Limb (tissue), 2 donors: ENCODE measurements around the gene MACROD2.

ENCODE experiments used
- DNase-seq, 2 donors: peaks; one replicate each; pipeline ENCODE4 v3.0.0-alpha.2; 2016; ENCODE audit errors: extremely low spot score in 2 of 2

The MACROD2 gene

DNA sequence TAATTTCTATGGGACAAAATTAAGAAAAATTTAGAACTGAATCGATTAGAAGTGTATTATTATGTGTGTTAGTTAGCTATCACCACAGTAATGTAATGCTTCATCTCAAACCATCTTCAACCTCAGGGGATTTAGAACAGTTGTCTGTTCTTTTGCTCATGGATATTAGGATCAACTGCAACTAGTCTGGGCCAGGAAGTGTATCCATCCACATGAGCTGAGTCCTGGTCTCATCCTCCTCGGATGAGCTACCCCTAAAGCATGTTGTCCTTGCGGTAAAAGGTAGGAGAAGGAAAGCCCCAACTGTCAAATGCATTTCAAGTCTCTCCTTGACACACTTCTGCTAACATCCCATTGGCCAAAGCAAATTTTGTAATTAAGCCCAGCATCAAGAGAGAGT lies 2040.3 kb downstream of the MACROD2 start:
- DNase-seq: no peak

DNA sequence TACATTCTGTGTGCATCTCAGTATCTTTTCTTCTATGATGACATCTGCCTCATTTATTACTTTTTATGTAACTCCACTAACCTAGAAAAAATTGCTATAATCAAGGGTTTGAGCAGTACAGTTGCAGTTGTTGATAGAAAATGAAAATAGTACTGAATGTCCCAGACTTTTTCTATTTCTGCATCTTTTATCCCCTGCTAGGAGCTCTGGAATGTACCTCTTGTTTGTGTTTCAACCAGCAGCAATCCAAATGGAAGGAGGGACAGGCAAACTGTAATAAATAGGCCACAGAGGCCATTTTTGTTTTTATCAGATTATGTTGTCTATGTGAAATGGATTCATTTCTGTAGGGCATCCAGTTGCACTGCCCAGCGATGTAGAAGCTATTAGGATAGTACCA lies 2041.0 kb downstream of the MACROD2 start:
- no peak for DNase-seq

DNA sequence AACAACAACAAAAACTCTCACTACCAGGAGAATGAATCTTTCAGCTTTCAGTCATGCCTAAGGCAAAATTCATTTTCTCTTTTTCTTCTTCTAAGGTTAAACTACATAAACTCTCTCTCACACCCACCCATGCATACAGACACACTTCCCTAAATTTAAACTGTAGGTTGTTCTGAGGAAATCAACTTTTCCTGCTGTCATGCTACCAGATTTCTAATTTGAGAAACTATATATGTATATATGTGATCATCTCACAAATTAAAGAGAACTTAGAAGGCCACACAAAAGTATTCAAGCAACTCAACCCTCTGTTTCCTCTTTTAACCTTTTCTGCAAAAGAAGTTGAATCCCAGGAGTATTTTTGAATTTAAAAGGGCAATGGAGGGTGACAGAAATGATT lies 2045.4 kb downstream of the MACROD2 start:
- DNase-seq: no peak

DNA sequence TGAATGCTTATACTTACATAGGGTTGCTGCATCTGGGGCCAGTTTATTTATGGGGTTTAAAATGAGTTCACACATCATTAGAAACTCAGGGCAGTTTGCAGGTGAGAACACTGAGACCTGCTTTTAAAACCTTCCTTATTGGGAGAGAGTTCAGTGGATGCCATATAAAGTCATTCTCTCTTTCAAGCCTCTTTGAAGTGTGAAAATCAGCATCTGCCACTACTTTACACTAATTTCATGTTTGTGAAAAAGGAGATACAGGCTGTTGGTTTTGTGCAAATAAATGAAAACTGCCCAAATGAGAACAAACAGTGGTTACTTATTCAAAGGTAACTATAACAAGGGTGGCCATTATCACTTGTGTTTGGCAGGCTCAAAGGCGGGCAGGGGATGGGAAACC lies 2047.4 kb downstream of the MACROD2 start:
- DNase-seq: no peak

DNA sequence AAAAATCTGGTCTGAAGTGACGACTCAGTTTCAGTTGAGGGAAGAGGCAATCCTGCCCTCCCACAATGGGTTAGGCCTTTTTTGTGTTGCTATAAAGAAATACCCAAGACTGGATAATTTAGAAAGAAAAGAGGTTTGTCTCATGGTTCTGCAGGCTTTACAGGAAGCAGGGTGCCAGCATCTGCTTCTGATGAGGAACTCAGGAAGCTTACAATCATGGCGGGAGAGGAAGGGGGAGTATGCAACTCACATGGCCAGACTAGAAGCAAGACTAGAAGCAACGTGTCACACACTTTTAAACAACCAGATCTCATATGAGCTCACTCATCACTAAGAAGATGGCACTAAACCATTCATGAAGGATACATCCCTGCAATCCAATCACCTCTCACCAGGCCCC lies 2048.6 kb downstream of the MACROD2 start:
- DNase-seq: no peak

DNA sequence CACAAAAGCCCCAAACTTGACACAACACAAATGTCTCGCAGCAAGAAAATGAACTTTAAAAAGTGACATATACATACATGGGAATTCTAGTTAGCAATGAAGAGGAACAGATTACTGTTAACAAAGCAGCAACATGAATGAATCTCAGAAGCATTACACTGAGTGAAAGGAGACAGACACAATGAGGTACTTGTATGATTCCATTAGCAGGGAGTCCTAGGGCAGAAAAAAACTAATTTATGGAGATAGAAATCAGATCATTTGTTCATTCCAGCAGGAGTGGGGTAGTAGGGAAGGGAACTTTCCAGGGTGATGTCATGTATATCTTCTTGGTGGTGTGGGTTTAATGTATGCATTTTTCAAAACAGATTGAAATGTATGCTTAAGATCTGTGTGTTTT lies 2053.6 kb downstream of the MACROD2 start:
- DNase-seq: no peak

DNA sequence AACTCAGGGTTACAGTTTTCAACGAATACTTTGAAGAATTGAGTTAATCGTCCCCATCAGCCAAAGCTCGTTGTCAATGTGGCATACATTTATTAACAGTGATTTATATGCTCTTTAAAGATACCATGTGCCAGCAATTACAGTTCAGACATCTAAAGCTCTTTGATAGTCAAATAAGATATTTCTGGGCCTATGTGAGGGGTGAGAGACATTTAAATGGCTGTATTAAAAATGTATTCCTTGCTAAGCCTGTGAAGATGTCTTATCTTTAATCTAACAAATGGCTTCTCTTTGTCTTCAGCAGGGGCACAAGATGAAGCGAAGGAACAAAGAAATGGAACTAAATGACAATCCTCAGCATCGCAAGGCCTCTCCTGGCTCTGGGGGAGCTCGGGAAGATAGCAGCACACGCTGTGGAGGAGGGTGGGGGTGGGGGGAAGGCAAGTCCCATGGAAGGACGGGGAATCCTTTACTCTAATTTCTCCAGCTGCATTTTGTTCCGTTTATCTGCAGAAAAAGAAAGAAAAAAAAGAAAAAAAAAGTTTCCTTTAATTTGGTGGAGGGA lies 2054.3 kb downstream of the MACROD2 start:
- DNase-seq: no peak

DNA sequence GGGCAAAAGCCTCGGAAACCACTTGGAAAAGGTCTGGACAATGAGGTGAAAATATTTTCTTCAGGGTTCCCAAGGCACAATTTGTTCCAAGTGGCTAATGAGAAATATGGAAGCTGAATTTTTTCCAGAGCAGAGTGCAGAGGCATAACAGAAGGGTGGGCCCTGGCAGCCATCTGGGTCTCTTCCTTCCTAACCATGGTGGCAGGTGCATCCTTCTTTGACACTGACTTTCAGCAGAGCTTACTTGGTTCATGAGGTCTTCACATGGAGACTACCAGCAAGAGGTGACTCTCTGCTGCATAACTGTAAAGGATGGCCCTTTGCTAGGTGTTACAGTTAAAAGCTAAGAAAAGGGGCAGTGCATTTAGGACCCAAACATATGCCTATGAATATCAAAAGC lies 2055.1 kb downstream of the MACROD2 start:
- DNase-seq: no peak

DNA sequence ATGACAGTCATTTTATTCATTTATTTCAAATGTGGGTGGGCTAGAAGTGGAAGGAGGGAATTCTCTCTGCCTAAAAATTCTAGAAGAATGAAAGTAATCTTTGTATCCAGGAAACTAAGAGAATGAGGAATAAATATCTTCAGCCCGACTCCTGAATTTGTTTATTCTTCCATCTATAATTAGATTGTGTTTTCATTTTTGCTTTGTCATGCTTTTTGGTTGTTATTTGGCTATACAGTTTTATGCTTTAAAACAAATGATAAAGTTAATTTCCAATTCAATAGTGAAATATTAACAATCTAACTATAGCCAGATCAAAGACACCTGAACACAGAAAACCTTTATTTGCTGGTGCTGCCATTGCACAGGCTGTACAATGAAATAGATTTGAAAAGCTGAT lies 2056.7 kb downstream of the MACROD2 start:
- no peak for DNase-seq

DNA sequence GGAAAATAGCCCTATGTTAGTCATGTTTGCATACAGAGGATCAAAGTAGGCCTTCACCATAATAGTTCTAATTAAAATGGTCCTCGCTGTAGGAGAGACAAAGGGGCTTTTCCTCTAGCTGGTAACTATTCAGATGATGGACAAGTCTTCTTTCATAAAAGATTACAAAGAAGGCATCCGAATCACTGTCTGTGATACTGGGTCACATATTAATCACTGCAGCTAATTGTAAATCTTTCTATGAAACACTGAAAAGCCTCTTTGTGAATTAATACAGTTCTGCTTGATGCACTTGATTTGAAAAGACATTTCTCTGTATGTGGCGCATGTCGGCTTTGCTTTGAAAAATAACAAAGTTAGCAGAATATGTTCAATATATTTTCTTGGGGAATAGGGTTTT lies 2057.1 kb downstream of the MACROD2 start:
- no peak for DNase-seq

DNA sequence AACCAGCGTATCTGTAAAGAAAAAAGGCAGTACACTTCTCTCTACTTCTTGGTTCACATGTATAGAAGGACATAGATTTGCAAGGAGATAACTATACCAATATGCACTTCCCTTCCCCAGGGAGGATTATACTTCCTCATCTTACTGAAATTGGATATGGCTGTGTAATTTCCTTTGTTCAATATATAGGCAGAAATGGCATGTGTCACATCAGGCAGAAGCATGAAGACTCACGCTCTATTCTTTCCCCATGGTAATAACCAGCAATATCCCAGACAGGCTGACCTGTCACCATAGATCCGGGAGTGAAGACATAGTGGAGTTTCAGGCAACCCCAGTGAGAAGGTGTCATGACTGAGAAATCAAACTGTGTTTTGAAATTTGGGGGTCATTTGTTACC lies 2059.7 kb downstream of the MACROD2 start:
- DNase-seq: no peak

DNA sequence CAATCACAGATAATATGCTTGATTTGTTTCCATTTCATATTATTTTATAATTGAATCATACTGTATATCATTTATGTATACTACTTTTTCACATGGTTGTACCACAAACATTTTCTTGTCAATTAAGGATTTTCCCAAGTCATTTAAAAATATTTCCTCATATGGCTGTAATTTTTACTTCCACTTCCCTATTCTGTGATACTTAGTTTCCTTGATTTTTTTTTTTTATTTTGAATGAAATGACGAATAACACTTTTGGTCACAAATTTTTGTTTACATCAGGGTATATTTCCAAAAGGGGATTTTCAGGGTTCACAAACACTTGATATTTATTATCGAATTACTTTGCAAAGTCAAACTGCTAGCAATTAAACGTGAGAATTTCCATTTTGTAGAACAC lies 2062.3 kb downstream of the MACROD2 start:
- DNase-seq: no peak

DNA sequence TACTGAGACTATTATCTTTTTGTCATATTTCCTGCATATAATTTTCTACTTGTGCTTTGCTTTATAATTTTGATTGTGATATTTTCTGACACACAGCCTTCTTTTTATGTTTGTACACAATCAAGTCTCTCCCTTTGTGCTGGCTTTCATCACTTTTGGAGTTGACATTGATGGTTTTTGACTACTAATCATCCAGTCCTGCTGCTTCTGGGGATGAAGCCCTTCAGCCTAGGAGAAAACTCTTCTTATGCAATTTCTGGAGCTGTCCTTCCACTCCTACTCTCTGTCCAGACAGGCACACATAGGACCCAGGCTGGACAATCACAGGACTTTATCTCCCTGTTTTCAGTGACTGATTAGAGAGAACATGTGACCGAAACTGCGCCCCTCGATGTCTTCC lies 2063.0 kb downstream of the MACROD2 start:
- DNase-seq: no peak

DNA sequence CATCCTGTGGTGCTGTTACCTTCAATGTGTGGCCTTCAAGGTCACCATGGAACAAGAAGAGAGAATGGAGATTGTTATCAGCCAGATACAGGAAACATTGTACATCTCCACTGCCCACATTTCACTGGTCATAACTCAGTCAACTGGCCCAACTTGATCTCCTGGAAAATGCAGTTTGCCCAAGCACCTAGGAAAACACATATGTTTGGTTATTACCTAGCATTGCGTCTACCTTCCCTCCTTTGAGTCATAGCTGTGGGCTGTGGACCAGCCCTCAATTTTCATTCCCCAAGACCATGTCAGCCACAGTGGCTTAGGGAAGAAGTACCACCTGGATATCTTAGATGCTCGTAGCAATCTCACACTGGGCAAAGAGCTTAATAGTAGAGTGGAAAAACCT lies 2064.5 kb downstream of the MACROD2 start:
- no peak for DNase-seq

DNA sequence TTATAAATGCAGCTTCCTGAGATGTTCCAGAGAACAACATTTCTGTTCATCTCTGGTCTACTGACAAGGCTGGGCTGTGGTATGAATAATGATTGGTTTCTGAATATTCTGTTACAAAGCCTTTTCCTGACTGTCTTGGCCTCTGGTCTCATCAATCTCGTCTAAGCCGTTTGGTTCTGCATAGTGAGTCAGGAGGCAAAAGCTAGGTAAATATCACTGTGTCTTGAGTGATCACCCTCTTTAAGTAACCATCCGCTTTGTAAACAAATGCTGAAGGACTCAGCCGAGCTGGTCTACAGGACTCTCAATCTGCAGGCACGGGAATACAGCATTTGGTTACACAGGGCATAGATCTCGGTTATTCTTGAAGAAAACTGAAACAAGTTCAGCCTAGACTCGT lies 2066.0 kb downstream of the MACROD2 start:
- no peak for DNase-seq

DNA sequence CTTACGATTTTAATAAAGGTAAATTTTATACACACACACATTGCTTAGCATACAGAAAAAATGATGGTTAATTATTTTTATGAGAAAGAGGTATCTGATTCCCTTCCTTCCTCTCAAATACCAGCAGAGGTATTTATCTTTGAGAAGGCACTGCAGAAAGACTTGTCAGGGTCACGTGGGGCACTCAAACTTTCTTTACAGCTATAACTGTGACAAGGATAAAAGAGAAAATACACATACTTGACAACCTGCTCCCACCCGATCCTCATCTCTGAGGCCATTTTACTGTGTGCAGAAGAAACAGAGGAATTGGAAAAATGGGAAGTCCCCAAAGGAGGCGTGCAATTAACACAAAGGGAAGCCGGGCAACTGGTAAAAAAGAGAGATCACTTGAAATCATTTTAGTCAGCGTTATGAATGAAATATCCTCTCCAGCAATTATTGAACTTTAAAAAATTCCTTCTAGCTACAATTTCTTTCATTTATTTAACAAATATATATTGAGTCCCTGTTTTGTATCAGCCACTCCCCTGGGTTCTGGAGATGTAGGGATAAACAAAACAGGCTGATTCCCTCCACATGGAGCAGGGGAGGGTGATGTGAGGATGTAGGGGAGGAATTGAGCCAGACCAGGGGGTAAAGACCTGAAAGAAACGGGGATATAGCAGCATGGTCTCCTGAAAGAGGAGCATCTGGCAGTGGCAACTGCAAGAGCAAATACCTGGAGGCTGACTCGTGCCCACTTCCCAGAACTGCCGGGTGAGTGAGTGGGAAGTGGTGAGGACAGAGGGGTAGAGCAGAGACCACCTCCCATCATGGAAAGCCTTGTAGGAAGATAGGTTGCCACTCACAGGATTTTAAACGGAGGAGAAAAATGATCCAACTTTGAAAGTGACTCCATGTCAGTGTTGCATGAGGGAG lies 2067.6 kb downstream of the MACROD2 start:
- no peak for DNase-seq

DNA sequence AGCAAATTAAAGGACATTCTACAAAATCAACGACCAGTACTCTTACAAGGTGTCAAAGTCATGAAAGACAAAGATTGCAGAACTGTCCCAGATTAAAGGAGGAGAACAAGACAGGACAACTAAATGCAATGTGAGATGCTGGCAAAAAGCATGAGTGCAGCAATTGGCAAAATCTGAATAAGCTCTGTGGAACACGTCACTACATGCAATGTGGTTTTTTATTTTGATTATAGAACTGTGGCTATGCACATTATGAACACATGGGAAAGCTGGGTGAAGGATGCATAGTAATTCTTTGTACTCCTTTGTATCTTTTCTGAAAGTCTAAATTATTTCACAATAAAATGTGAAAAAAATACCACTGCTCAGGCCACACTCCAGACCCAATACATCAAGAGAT lies 2068.6 kb downstream of the MACROD2 start:
- DNase-seq: no peak

DNA sequence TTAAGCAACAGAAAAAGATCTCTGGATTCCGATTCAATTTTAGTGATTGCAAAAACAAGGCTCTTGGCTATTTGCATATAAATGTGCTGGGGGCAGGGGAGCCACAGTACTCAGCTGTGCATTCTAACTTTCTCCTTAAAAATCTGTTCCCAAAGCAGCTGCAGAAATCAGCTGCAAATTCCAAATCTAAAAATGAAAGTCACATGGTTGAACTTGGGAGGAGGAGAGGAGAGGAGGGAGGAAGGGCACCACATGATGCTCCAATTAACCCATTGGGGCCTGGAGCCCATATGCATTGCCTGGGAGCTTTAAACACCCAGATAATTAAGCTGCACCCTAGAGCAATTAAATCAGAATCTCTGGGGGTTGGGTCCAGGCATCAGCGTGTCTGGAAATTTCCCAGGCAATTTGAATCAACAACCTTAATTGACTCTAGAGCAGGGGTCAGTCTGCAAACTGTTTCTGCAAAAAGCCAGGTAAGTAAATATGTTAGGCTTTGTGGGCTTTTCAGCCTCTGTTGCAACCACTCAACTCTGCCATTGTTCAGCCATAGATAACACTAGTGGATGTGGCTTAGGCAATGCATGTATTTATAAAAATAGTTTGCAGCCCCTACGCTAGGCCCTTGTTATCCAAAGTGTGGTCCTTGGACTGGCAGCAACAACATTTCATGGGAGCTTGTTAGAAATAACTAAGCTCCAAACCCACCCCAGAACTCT lies 2069.8 kb downstream of the MACROD2 start:
- DNase-seq: peak in 1 of 2 donors; percentile 67

DNA sequence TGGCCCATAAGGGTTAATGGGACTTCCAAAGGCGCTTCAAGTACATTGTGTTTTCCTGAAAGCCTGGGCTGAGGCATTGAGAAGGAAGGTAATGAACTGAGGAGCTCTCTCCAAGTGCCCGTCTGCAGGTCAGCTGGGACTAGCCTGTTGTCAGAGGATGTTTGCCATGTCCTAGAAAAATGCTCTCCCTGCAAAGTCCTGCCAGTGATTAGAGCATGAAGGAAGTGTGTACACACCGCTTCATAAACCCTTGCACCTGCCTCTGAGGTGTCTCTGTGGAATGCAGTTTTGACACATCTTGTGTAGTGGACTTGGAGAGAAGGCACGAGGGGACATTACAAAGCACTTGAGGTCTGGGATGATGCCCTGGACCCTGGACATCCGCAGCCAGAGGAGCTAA lies 2071.3 kb downstream of the MACROD2 start:
- DNase-seq: no peak

DNA sequence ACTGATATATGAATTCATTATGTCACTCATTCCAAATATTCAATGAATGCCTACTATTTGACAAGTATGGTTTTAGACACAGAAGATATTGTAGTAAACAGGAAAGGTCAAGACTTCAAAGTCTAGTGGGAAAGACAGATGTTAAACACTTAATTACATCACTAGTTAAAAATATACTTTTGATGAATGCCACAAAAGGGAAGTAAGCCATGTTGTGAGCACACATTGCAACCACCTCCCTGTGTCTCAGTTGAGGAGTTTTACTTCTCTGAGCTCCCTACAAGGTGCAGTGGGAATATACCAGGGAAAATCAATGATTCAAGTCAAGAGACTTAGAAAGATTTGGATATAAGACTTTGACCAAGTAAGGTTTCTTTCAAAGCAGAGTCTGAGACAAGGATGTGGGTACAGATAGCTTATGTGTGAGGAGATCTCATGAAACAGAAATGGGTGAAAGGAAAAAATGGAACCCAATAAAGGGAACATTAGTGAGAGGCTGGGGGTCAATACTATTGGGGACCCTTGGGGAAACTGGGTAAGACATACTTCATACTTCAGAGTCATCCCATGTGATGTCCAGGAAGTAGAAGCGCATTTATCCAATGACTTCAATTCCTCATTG lies 2074.2 kb downstream of the MACROD2 start:
- no peak for DNase-seq

DNA sequence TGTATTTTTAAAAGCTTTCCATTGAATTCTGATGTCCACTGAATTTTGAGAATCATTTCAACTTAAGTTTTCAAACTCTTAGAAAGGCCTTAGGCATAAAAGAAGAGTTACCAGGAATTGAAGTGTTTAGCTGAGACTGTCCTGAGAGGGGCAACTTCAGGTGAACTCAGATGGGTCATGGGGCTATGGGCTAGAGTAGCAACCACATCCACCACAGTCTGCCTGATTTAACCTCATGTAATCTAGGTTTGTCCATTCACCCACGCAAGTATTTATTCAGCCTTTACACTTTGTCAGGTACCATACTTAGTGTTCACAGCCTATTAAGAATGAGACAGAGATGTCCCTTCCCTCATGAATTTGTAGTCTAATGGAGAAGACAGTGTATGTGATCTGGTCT lies 2076.9 kb downstream of the MACROD2 start:
- DNase-seq: no peak
